Neural cell (in vitro differentiated cells): ENCODE measurements around the gene CD68. TPM values are rescaled to one million over a fixed set of nuclear protein-coding genes. Genes with fewer than 3 reads are reported as not detected.

Experiments used
- H2AFZ ChIP-seq: fragments of 200-600, 300-800 bp; sonication (generic), shearing (Covaris generic); 2 replicates; pipeline ENCODE4 v1.6.0; 2014; ENCODE audit warnings: low read depth, mild to moderate bottlenecking, antibody characterized with exemption, low read length, moderate library complexity
- H3F3A ChIP-seq: fragments of 200-600 bp; shearing (Covaris generic); 2 replicates; pipeline ENCODE4 v1.6.1; 2016; ENCODE audit warnings: mild to moderate bottlenecking, moderate library complexity, mixed read lengths, antibody characterized with exemption, low read length; ENCODE audit not compliant: insufficient read depth, poor library complexity, severe bottlenecking
- H3K27ac ChIP-seq: fragments of 200-600, 300-800 bp; sonication (generic), shearing (Covaris generic); 2 replicates; pipeline ENCODE4 v1.5.1; 2014; ENCODE audit warnings: mild to moderate bottlenecking, low read length, moderate library complexity
- H3K27me3 ChIP-seq: fragments of 300-800, 200-600 bp; sonication (generic), shearing (Covaris generic); 2 replicates; pipeline ENCODE4 v1.6.0; 2014; ENCODE audit warnings: mild to moderate bottlenecking, low read depth, low read length, moderate library complexity; ENCODE audit not compliant: insufficient read depth
- H3K36me3 ChIP-seq: fragments of 300-800, 200-600 bp; sonication (generic), shearing (Covaris generic); 2 replicates; pipeline ENCODE4 v1.5.1; 2014; ENCODE audit warnings: mild to moderate bottlenecking, antibody characterized with exemption, low read length, moderate library complexity; ENCODE audit not compliant: insufficient read depth
- H3K4me2 ChIP-seq: fragments of 300-800, 200-600 bp; sonication (generic), shearing (Covaris generic); 2 replicates; pipeline ENCODE4 v1.6.0; 2014; ENCODE audit warnings: mild to moderate bottlenecking, low read length
- H3K4me3 ChIP-seq: fragments of 300-800, 200-600 bp; sonication (generic), shearing (Covaris generic); 2 replicates; pipeline ENCODE4 v1.5.1; 2014; ENCODE audit warnings: mild to moderate bottlenecking, low read length, moderate library complexity
- H3K79me2 ChIP-seq: fragments of 200-600 bp; shearing (Covaris generic); replicated peaks from 2 replicates; pipeline ENCODE4 v1.6.0; 2014; ENCODE audit warnings: mild to moderate bottlenecking, low read length, moderate library complexity; ENCODE audit not compliant: insufficient read depth
- H3K9ac ChIP-seq: fragments of 300-800, 200-600 bp; sonication (generic), shearing (Covaris generic); 2 replicates; pipeline ENCODE4 v1.6.1; 2016; ENCODE audit warnings: mild to moderate bottlenecking, low read length, mixed read lengths
- H3K9me2 ChIP-seq: fragments of 200-600 bp; shearing (Covaris generic); 2 replicates; pipeline ENCODE4 v1.6.1; 2016; ENCODE audit warnings: mild to moderate bottlenecking, low read length, mixed read lengths; ENCODE audit not compliant: insufficient read depth
- H3K9me3 ChIP-seq: fragments of 200-600, 300-800 bp; sonication (generic), shearing (Covaris generic); 2 replicates; pipeline ENCODE4 v1.6.1; 2016; ENCODE audit warnings: mild to moderate bottlenecking, mixed run types, low read length, moderate library complexity, mixed read lengths
- H4K20me1 ChIP-seq: fragments of 200-600 bp; shearing (Covaris generic); 2 replicates; pipeline ENCODE4 v1.6.1; 2016; ENCODE audit warnings: mild to moderate bottlenecking, mixed run types; ENCODE audit not compliant: insufficient read depth
- CTCF ChIP-seq: fragments of 450-650 bp; IDR thresholded peaks from 2 replicates; pipeline ENCODE4 v1.5.1; 2014; ENCODE audit warnings: antibody characterized with exemption, mild to moderate bottlenecking, moderate library complexity; ENCODE audit not compliant: poor library complexity, severe bottlenecking
- EP300 ChIP-seq: fragments of 450-650 bp; conservative IDR thresholded peaks from 2 replicates; pipeline ENCODE4 v1.6.1; 2014; ENCODE audit warnings: antibody characterized with exemption, mild to moderate bottlenecking, moderate library complexity; ENCODE audit not compliant: poor library complexity, severe bottlenecking
- EZH2 ChIP-seq: fragments of 200-600, 300-800 bp; shearing (Covaris generic), sonication (generic); IDR thresholded peaks from 2 replicates; pipeline ENCODE4 v1.6.1; 2014; ENCODE audit warnings: antibody characterized with exemption, low read length, borderline replicate concordance, mild to moderate bottlenecking; ENCODE audit not compliant: insufficient read depth, poor library complexity, severe bottlenecking
- MXI1 ChIP-seq: fragments of 450-650 bp; conservative IDR thresholded peaks from 2 replicates; pipeline ENCODE4 v1.6.1; 2014; ENCODE audit warnings: antibody characterized with exemption, mild to moderate bottlenecking; ENCODE audit not compliant: poor library complexity, severe bottlenecking
- POLR2AphosphoS5 ChIP-seq: IDR thresholded peaks from 2 replicates; pipeline ENCODE4 v1.6.1; 2012
- RAD21 ChIP-seq: fragments of 450-650 bp; conservative IDR thresholded peaks from 2 replicates; pipeline ENCODE4 v1.6.1; 2014; ENCODE audit warnings: antibody characterized with exemption, mild to moderate bottlenecking, moderate library complexity
- REST ChIP-seq: IDR thresholded peaks from 2 replicates; pipeline ENCODE4 v1.6.1; 2012; ENCODE audit warnings: borderline replicate concordance
- SMC3 ChIP-seq: fragments of 450-650 bp; conservative IDR thresholded peaks from 2 replicates; pipeline ENCODE4 v1.6.1; 2014; ENCODE audit warnings: antibody characterized with exemption, mild to moderate bottlenecking, moderate library complexity; ENCODE audit not compliant: poor library complexity
- TAF1 ChIP-seq: IDR thresholded peaks from 2 replicates; pipeline ENCODE4 v1.6.1; 2012; ENCODE audit warnings: low read depth
- polyA plus RNA-seq: library from polyadenylated mRNA; depleted of rRNA; stranded (reverse); fragments of >200 nt; gene quantifications from 2 replicates; pipeline ENCODE4 v1.2.3, GENCODE V29; 2014

The CD68 gene
- polyA plus RNA-seq, 1 donor from 2014 or later = not detected

- Histone ChIP-seq H3F3A (no peaks in the 10 kb centered on the region), H3K27me3 (peaks cover 12% of the 10 kb centered on the region), H3K4me3 (no peak overlapping the region), H3K4me2 (no peak overlapping the region), H3K9ac (no peak overlapping the region), H3K36me3 (no peaks in the 10 kb centered on the region), H3K27ac (no peak overlapping the region), H3K79me2 (no peaks in the 10 kb centered on the region), H3K9me2 (no peaks in the 10 kb centered on the region), H4K20me1 (no peaks in the 10 kb centered on the region), H3K9me3 (no peaks in the 10 kb centered on the region), H2AFZ (no peak overlapping the region)
- no peak for TF ChIP-seq CTCF
- no peak for TF ChIP-seq REST
- no peak for TF ChIP-seq RAD21
- TF ChIP-seq POLR2AphosphoS5 = no peak
- TF ChIP-seq EP300 = no peak
- TF ChIP-seq TAF1 = no peak
- no peak for TF ChIP-seq SMC3
- TF ChIP-seq MXI1 = no peak
- TF ChIP-seq EZH2 = no peak
These were observed 26.1 kb upstream of the CD68 start for GRCh38 chr17:7553356-7553755.

GRCh38 chr17:7555320-7555948 is 24.0 kb upstream of the CD68 start:
- Histone ChIP-seq H3K36me3 (no peaks in the 10 kb centered on the region), H3K4me2 (no peak overlapping the region), H3K9me3 (no peaks in the 10 kb centered on the region), H3K27ac (no peak overlapping the region), H3K79me2 (no peaks in the 10 kb centered on the region), H3K9me2 (no peaks in the 10 kb centered on the region), H3K9ac (no peak overlapping the region), H3K27me3 (no peaks in the 10 kb centered on the region), H3K4me3 (no peak overlapping the region), H3F3A (no peaks in the 10 kb centered on the region), H4K20me1 (no peaks in the 10 kb centered on the region), H2AFZ (no peak overlapping the region)
- TF ChIP-seq TAF1 = no peak
- no peak for TF ChIP-seq MXI1
- TF ChIP-seq CTCF = no peak
- TF ChIP-seq EP300 = no peak
- no peak for TF ChIP-seq EZH2
- no peak for TF ChIP-seq POLR2AphosphoS5
- TF ChIP-seq RAD21 = no peak
- TF ChIP-seq REST = no peak
- no peak for TF ChIP-seq SMC3
